A549 (cell line): ENCODE results near the gene ASIC1. TPM values are rescaled to one million over a fixed set of nuclear protein-coding genes. Genes with fewer than 3 reads are reported as not detected.

Experiments
- ATAC-seq, 2 experiments: fragments of 200-7000 bp in 1 of 2; fragments of >200 bp in 1 of 2; cut with Nextera tagmentation in 1 of 2; cut with Tn5 transposase in 1 of 2; 3 replicates each; pipeline versions ENCODE4 v1.8.0 to v1.9.1; 2018 to 2020; ENCODE audit warnings: mild to moderate bottlenecking in 1 of 2, moderate library complexity in 1 of 2
- CTCF ChIA-PET: fragments of 300-600 bp; sonication (Branson Sonifier 250); formaldehyde crosslinking; extraction: SDS; loops from one replicate; lab custom pipeline; 2021; ENCODE audit warnings: antibody characterized with exemption, inconsistent platforms; lab: Yijun Ruan, JAX
- POLR2A ChIA-PET: fragments of 350-600 bp; formaldehyde crosslinking; extraction: SDS; loops from one replicate; lab custom pipeline; 2021; ENCODE audit warnings: antibody characterized with exemption, inconsistent platforms; lab: Yijun Ruan, JAX
- DNase-seq, 2 experiments: peaks; one replicate each; pipeline versions ENCODE4 v3.0.0 to v3.0.0-alpha.2; 2011 to 2016; ENCODE audit warnings: low read depth in 1 of 2, low spot score in 1 of 2
- FAIRE-seq: peaks from 2 replicates; lab custom pipeline; 2011; peaks lifted over from hg19 to GRCh38; lab: Jason Lieb, UNC
- H3K27ac ChIP-seq, 2 experiments: fragments of >200 bp; sonication (Bioruptor Twin); formaldehyde crosslinking; 3 replicates each; pipeline ENCODE4 v1.5.1; 2016 to 2017
- H3K4me1 ChIP-seq: fragments of >200 bp; sonication (Bioruptor Twin); formaldehyde crosslinking; 3 replicates; pipeline ENCODE4 v1.6.1; 2016
- H3K4me2 ChIP-seq: fragments of >200 bp; sonication (Bioruptor Twin); formaldehyde crosslinking; 3 replicates; pipeline ENCODE4 v1.6.1; 2016
- H3K4me3 ChIP-seq: fragments of >200 bp; sonication (Bioruptor Twin); formaldehyde crosslinking; 3 replicates; pipeline ENCODE4 v1.5.1; 2016
- H3K9me3 ChIP-seq: fragments of >200 bp; sonication (Bioruptor Twin); formaldehyde crosslinking; 3 replicates; pipeline ENCODE4 v1.6.1; 2016
- CHD4 ChIP-seq: fragments of 200-600 bp; sonication (generic); IDR thresholded peaks from 2 replicates; pipeline ENCODE4 v1.6.1; 2016; ENCODE audit warnings: antibody characterized with exemption, mild to moderate bottlenecking, borderline replicate concordance
- CTCF ChIP-seq: fragments of >200 bp; sonication (Bioruptor Twin); formaldehyde crosslinking; IDR thresholded peaks from 3 replicates; pipeline ENCODE4 v1.5.1; 2016
- E2F6 ChIP-seq: IDR thresholded peaks from 2 replicates; pipeline ENCODE4 v1.6.1; 2012; ENCODE audit warnings: low read depth, borderline replicate concordance
- ESRRA ChIP-seq: fragments of 150-350 bp; IDR thresholded peaks from 2 replicates; pipeline ENCODE4 v1.6.1; 2014; ENCODE audit warnings: mild to moderate bottlenecking, low read length, borderline replicate concordance
- FOSB ChIP-seq: fragments of 250-450 bp; sonication (Bioruptor Pico); IDR thresholded peaks from 2 replicates; pipeline ENCODE4 v1.5.0; 2020; ENCODE audit warnings: mild to moderate bottlenecking, moderate library complexity
- GATA3 ChIP-seq: IDR thresholded peaks from 2 replicates; pipeline ENCODE4 v1.6.1; 2012; ENCODE audit warnings: borderline replicate concordance
- HDAC2 ChIP-seq: fragments of 200-600 bp; sonication (generic); IDR thresholded peaks from 2 replicates; pipeline ENCODE4 v1.6.1; 2016
- HES2 ChIP-seq: fragments of >200 bp; sonication (Bioruptor Twin); formaldehyde crosslinking; IDR thresholded peaks from 2 replicates; pipeline ENCODE4 v1.6.1; 2016
- JUN ChIP-seq, 2 experiments: fragments of >200 bp; sonication (Bioruptor Twin); formaldehyde crosslinking; IDR thresholded peaks; 2 replicates in 1 of 2; 3 replicates in 1 of 2; pipeline ENCODE4 v1.6.1; 2016 to 2017
- JUNB ChIP-seq: fragments of >200 bp; sonication (Bioruptor Twin); formaldehyde crosslinking; IDR thresholded peaks from 2 replicates; pipeline ENCODE4 v1.6.1; 2016
- MAFK ChIP-seq: fragments of 450-650 bp; IDR thresholded peaks from 2 replicates; pipeline ENCODE4 v1.6.1; 2014; ENCODE audit not compliant: partially characterized antibody
- MAX ChIP-seq: IDR thresholded peaks from 2 replicates; pipeline ENCODE4 v1.6.1; 2012
- MYC ChIP-seq: IDR thresholded peaks from 2 replicates; pipeline ENCODE4 v1.6.1; 2012; ENCODE audit warnings: mild to moderate bottlenecking, inconsistent platforms, low read length, improper control_type of control experiment, borderline replicate concordance
- NPAS2 ChIP-seq: fragments of 250-450 bp; sonication (Bioruptor Pico); IDR thresholded peaks from 2 replicates; pipeline ENCODE4 v1.8.0; 2022; ENCODE audit warnings: mild to moderate bottlenecking, moderate library complexity, borderline replicate concordance
- RAD21 ChIP-seq, 2 experiments: fragments of >200 bp in 1 of 2; sonication (Bioruptor Twin) in 1 of 2; formaldehyde crosslinking in 1 of 2; IDR thresholded peaks in 1 of 2; conservative IDR thresholded peaks in 1 of 2; 2 replicates in 1 of 2; 3 replicates in 1 of 2; pipeline ENCODE4 v1.6.1; 2012 to 2018; ENCODE audit warnings: inconsistent platforms in 1 of 2
- RARB ChIP-seq: fragments of 250-450 bp; sonication (Bioruptor Pico); IDR thresholded peaks from 2 replicates; pipeline ENCODE4 v1.8.0; 2021; ENCODE audit warnings: mild to moderate bottlenecking, moderate library complexity
- REST ChIP-seq: fragments of 200-600 bp; sonication (generic); IDR thresholded peaks from 2 replicates; pipeline ENCODE4 v1.6.1; 2016; ENCODE audit warnings: antibody characterized with exemption, mild to moderate bottlenecking, moderate library complexity
- RNF2 ChIP-seq: fragments of 200-600 bp; sonication (generic); IDR thresholded peaks from 2 replicates; pipeline ENCODE4 v1.6.1; 2016; ENCODE audit warnings: low read depth, mild to moderate bottlenecking, antibody characterized with exemption, moderate library complexity, borderline replicate concordance
- SMC3 ChIP-seq: fragments of >200 bp; sonication (Bioruptor Twin); formaldehyde crosslinking; IDR thresholded peaks from 3 replicates; pipeline ENCODE4 v1.6.1; 2018; ENCODE audit warnings: inconsistent platforms
- TFCP2L1 ChIP-seq: fragments of 250-450 bp; sonication (Bioruptor Pico); IDR thresholded peaks from 2 replicates; pipeline ENCODE4 v1.5.0; 2021; ENCODE audit warnings: mild to moderate bottlenecking
- USF2 ChIP-seq: fragments of 450-650 bp; IDR thresholded peaks from 2 replicates; pipeline ENCODE4 v1.6.1; 2014; ENCODE audit warnings: antibody characterized with exemption
- ZFP36 ChIP-seq: fragments of 450-650 bp; IDR thresholded peaks from 2 replicates; pipeline ENCODE4 v1.6.1; 2014; ENCODE audit warnings: borderline replicate concordance; ENCODE audit not compliant: partially characterized antibody
- ZNF302 ChIP-seq: fragments of 250-450 bp; sonication (Bioruptor Pico); IDR thresholded peaks from 2 replicates; pipeline ENCODE4 v1.9.0; 2021; ENCODE audit warnings: inconsistent platforms, mild to moderate bottlenecking, moderate library complexity
- WGBS: methylation state at CpG from one replicate; pipeline ENCODE4 v1.1.6; 2017; ENCODE audit errors: missing lambda C conversion rate; 5-methylcytosine and 5-hydroxymethylcytosine counted together
- polyA plus RNA-seq, 4 experiments: library from polyadenylated mRNA; depleted of rRNA in 3 of 4; stranded (reverse); fragments of >200 nt; fragmentation: RNase III in 1 of 4; extraction: RNeasy Plus Mini Kit Qiagen cat#74134 plus additional on column Dnase treatment in 1 of 4; gene quantifications; 2 replicates in 3 of 4; 3 replicates in 1 of 4; pipeline ENCODE4 v1.2.3, GENCODE V29; 2011 to 2017

The ASIC1 gene
- polyA plus RNA-seq, 2 of the 4 experiments (the other 2 are of a cell fraction) = 6.0 to 6.7 TPM

GRCh38 chr12:50053583-50053982 lies 3.8 kb upstream of the ASIC1 start (continued):
- TF ChIP-seq HES2 (no peak), RNF2 (no peak), MAFK (no peak), E2F6 (no peak), ESRRA (no peak), GATA3 (no peak), ZFP36 (no peak), NPAS2 (CRISPR knock-in tag) (no peak), RARB (CRISPR knock-in tag) (no peak), CHD4 (no peak), TFCP2L1 (CRISPR knock-in tag) (no peak), FOSB (no peak), SMC3 (no peak)

- POLR2A ChIA-PET = interaction anchor here (1.0 kb wide), 1 partner anchor 89 kb away, joined by 3 read pairs; no protein-coding TSS in a partner anchor
- peak; percentile 51 to 77; a peak in 5 of 6 replicates for ATAC-seq
- TF ChIP-seq HDAC2 (no peak), RAD21 (conservative IDR thresholded peaks at IDR 0.05 in 1 of 2, IDR thresholded peaks at IDR 0.05 in 1 of 2) (peak; percentile 80 to 87), JUNB (no peak), MAX (peak; percentile 83), SMC3 (peak; percentile 84), USF2 (peak; percentile 33; the same call in 1 of the 2 replicates), JUN (IDR thresholded peaks at IDR 0.05) (no peak), E2F6 (peak; percentile 72), ZNF302 (CRISPR knock-in tag) (no peak), CTCF (peak; percentile 96), REST (no peak), MYC (peak; percentile 49)
Measured at GRCh38 chr12:50055831-50056638, 1.4 kb upstream of the ASIC1 start.

More at GRCh38 chr12:50055831-50056638, 1.4 kb upstream of the ASIC1 start:
- no peaks in the 10 kb centered on the region for H3K9me3 ChIP-seq
- peak overlapping the region; percentile 38 to 55; a peak in 3 of 6 replicates for H3K27ac ChIP-seq
- 8% methylated on average over 17 of the region's 17 CpGs for WGBS
- FAIRE-seq (no peak), DNase-seq (peak; percentile 59 to 85)
- CTCF ChIA-PET = interaction anchor here (0.5 to 8.0 kb wide), 57 partner anchors 9 to 489 kb away, joined by 3 to 173 read pairs (median 4); partner anchors contain the start of genes AQP2, AQP5, AQP6 and RACGAP1
- H3K4me2 ChIP-seq = peak overlapping the region; percentile 94
- H3K4me1 ChIP-seq = peaks cover 18% of the 10 kb centered on the region
- H3K4me3 ChIP-seq = peak overlapping the region; percentile 85; the same call in 2 of the 3 replicates
